ENCODE results near the gene PRDM16. TPM values are rescaled to one million over a fixed set of nuclear protein-coding genes. Genes with fewer than 3 reads are reported as not detected.

Gene PRDM16
- total RNA-seq, 4 donors from 2014 or later, result 0.41 to 0.95 TPM; not detected in 2

DNA sequence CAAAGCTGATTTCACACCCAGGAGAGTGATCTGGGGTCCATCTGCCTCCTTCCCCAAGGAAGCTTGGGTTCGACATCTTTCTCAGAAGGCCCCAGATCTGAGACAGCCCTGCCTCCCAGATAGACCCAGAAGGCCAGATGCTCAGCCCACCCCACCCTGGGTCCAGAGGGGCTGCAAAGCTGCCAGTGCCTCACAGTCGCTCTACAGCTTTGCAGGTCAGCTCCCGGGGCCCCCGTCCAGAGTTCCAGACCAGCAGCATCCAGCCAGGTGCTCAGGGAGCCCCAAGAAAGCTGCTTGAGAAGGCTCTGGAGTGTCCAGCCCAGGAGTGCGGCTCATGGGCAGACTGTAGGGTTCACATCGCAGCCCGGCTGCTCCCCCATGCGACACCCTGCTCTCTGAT is 242.7 kb downstream of the PRDM16 start:
- DNase-seq, result no peak
- WGBS, 2 donors (ENCODE audit: low coverage in 1 of 2), result 93% methylated on average over 7 of the region's 8 CpGs; no CpG with 5 or more reads in 1 of the 2 donors
- H3K27ac ChIP-seq, result no peak overlapping the region
- in situ Hi-C loops (cut with MboI; ENCODE audit: low pct_ligation_motif_present in 1 of 4, low pct_unique_long_range_greater_than_20kb in 1 of 4, low sequenced_read_pairs in 3 of 4) (no loop called here), intact Hi-C loops (cut with DNase I; ENCODE audit: low total_unique reads) (no loop called here)
- no peaks in the 10 kb centered on the region for H3K36me3 ChIP-seq
- H3K9me3 ChIP-seq, result no peaks in the 10 kb centered on the region
- TF ChIP-seq, protein P1, sequence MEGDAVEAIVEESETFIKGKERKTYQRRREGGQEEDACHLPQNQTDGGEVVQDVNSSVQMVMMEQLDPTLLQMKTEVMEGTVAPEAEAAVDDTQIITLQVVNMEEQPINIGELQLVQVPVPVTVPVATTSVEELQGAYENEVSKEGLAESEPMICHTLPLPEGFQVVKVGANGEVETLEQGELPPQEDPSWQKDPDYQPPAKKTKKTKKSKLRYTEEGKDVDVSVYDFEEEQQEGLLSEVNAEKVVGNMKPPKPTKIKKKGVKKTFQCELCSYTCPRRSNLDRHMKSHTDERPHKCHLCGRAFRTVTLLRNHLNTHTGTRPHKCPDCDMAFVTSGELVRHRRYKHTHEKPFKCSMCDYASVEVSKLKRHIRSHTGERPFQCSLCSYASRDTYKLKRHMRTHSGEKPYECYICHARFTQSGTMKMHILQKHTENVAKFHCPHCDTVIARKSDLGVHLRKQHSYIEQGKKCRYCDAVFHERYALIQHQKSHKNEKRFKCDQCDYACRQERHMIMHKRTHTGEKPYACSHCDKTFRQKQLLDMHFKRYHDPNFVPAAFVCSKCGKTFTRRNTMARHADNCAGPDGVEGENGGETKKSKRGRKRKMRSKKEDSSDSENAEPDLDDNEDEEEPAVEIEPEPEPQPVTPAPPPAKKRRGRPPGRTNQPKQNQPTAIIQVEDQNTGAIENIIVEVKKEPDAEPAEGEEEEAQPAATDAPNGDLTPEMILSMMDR (IDR thresholded peaks at IDR 0.05), result no peak
- TF ChIP-seq POLR2AphosphoS5 (IDR thresholded peaks at IDR 0.05) (no peak), POLR2A (IDR thresholded peaks at IDR 0.05) (no peak), EP300 (IDR thresholded peaks at IDR 0.05; ENCODE audit: low read depth) (no peak)
- peaks cover 10 to 29% (median 20%) of the 10 kb centered on the region in 4 donors for H3K4me1 ChIP-seq
- H3K27me3 ChIP-seq, result no peaks in the 10 kb centered on the region
- H3K4me3 ChIP-seq, result no peak overlapping the region

DNA sequence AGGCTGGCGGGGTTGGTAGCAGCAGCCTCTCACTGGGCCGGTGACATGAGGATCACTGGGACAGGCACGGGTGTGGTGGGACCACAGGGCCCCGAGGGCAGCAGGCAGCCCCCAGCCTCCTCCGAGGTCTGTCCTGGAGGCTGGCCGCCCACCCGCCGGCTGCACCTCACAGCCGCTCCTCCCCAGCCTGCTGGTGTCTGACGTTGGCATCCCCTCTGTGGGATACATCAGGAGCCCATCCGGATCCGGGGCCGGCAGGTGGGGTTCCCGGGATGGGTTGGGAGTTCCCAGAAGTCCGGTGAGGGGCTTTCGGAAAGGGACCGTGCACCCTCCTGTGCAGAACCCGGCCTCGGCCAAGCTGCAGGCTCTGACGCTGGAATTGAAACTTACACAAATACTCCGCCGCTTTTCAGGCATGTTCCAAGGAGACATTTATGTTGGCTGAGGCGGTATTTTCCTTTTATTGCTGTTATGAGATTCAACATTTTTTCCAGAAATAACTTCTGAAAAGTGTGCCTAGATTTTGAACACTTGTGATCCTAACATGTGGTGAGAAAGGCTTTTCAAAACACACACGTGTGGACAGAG is 243.4 kb downstream of the PRDM16 start:
- in situ Hi-C loops (cut with MboI; ENCODE audit: low pct_ligation_motif_present in 1 of 4, low pct_unique_long_range_greater_than_20kb in 1 of 4, low sequenced_read_pairs in 3 of 4), result no loop called here
- Histone ChIP-seq H3K27ac (peak overlapping the region; percentile 80 to 90 (median 86)), H3K4me1 (peaks cover 10 to 29% (median 20%) of the 10 kb centered on the region in 4 donors), H3K9me3 (no peaks in the 10 kb centered on the region), H3K4me3 (no peak overlapping the region), H3K27me3 (no peaks in the 10 kb centered on the region), H3K36me3 (no peaks in the 10 kb centered on the region)
- no peak for DNase-seq
- intact Hi-C loops (cut with DNase I; ENCODE audit: low total_unique reads), result no loop called here
- TF ChIP-seq, protein P1 (IDR thresholded peaks at IDR 0.05), result no peak
- no peak for TF ChIP-seq POLR2A (IDR thresholded peaks at IDR 0.05)
- TF ChIP-seq EP300 (IDR thresholded peaks at IDR 0.05; ENCODE audit: low read depth), result no peak
- no peak for TF ChIP-seq POLR2AphosphoS5 (IDR thresholded peaks at IDR 0.05)
- WGBS, 2 donors (ENCODE audit: low coverage in 1 of 2), result 80% methylated on average over 22 of the region's 24 CpGs; no CpG with 5 or more reads in 1 of the 2 donors

DNA sequence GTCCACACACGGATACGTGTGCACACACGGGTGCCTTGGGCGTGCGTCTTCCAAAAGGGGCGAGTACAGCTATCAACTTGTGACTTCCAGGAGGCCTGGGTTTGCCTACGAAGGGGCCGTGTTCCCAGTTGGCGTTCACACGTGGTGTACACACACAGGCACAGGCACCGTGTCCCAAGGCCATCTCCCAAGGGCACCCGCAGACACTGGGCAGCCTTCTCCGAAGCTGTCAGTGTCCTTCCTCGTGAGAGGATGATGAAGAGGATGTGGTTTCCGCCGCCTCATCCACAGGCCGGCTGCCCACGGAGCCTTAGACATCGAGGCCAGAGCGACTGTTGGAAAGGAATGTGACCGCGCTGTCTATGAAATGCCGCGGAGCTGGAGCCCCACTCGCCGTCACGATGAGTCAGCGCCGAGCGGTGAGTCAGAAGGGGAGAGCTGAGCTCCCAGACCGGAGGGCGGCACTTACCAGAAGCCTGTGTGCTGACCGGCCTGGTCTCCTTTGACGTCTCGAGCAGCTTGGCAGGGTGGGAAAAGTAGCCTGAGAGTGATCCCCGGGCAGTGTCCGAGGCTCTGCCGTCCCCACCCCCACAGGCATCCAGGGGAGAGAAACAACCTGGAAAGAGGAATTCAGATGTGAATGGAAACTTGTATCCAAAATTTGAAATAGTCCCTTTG is 244.0 kb downstream of the PRDM16 start:
- peak; percentile 81 for DNase-seq
- TF ChIP-seq POLR2AphosphoS5 (IDR thresholded peaks at IDR 0.05) (peak; percentile 79 to 81 (median 79)), EP300 (IDR thresholded peaks at IDR 0.05; ENCODE audit: low read depth) (peak; percentile 58), POLR2A (IDR thresholded peaks at IDR 0.05) (peak; percentile 23)
- TF ChIP-seq, protein P1 (IDR thresholded peaks at IDR 0.05), result no peak
- Histone ChIP-seq H3K4me3 (no peak overlapping the region), H3K27me3 (no peaks in the 10 kb centered on the region), H3K36me3 (no peaks in the 10 kb centered on the region), H3K4me1 (peaks cover 10 to 29% (median 20%) of the 10 kb centered on the region in 4 donors), H3K27ac (peak overlapping the region; percentile 80 to 90 (median 86)), H3K9me3 (no peaks in the 10 kb centered on the region)
- 46% methylated on average over 36 of the region's 38 CpGs; no CpG with 5 or more reads in 1 of the 2 donors for WGBS, 2 donors (ENCODE audit: low coverage in 1 of 2)
- in situ Hi-C loops (cut with MboI; ENCODE audit: low pct_ligation_motif_present in 1 of 4, low pct_unique_long_range_greater_than_20kb in 1 of 4, low sequenced_read_pairs in 3 of 4), result no loop called here
- intact Hi-C loops (cut with DNase I; ENCODE audit: low total_unique reads), result no loop called here

DNA sequence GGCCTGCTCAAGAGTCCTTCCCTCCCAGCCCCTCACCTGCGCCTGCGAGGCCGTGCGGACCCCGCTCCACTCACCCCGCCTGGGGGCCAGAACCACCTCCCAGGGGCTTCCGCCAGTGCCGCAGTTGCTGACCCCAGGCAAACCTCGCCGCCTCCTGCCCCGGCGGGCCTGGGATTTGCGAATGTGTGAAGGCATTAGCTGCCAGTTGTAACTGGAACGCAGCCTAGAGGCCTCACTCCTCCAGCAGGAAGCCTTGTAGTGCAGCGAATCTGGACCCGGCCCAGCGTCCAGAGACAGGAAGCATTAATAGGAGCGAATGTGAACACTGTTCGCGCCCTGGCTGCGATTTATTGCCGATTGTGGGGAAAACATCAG is 244.6 kb downstream of the PRDM16 start:
- DNase-seq, result peak; percentile 71
- Histone ChIP-seq H3K27ac (peak overlapping the region; percentile 80 to 90 (median 86)), H3K36me3 (no peaks in the 10 kb centered on the region), H3K4me1 (peaks cover 10 to 29% (median 20%) of the 10 kb centered on the region in 4 donors), H3K4me3 (no peak overlapping the region), H3K9me3 (no peaks in the 10 kb centered on the region), H3K27me3 (no peaks in the 10 kb centered on the region)
- in situ Hi-C loops (cut with MboI; ENCODE audit: low pct_ligation_motif_present in 1 of 4, low pct_unique_long_range_greater_than_20kb in 1 of 4, low sequenced_read_pairs in 3 of 4) (no loop called here), intact Hi-C loops (cut with DNase I; ENCODE audit: low total_unique reads) (no loop called here)
- TF ChIP-seq POLR2AphosphoS5 (IDR thresholded peaks at IDR 0.05), result peak in 1 of 3 donors; percentile 22
- TF ChIP-seq, protein P1 (IDR thresholded peaks at IDR 0.05), result no peak
- no peak for TF ChIP-seq EP300 (IDR thresholded peaks at IDR 0.05; ENCODE audit: low read depth)
- no peak for TF ChIP-seq POLR2A (IDR thresholded peaks at IDR 0.05)
- 69% methylated on average over 21 of the region's 22 CpGs; no CpG with 5 or more reads in 1 of the 2 donors for WGBS, 2 donors (ENCODE audit: low coverage in 1 of 2)
